Measurements from ENCODE around the gene BTNL3.

GRCh38 chr5:180974612-180975315, 13.9 kb upstream of the BTNL3 start:
- TF ChIP-seq FOXK1 (CRISPR knock-in tag; IDR thresholded peaks at IDR 0.05; ENCODE audit: borderline replicate concordance) = no peak
- TF ChIP-seq MEF2D (tag; conservative IDR thresholded peaks at IDR 0.05; ENCODE audit: low read depth) = no peak
- no peak for TF ChIP-seq ZNF23 (CRISPR knock-in tag; IDR thresholded peaks at IDR 0.05)
- no peak for TF ChIP-seq SMC3 (conservative IDR thresholded peaks at IDR 0.05; ENCODE audit: insufficient read depth, low read depth, low read length)
- no peak for TF ChIP-seq CREM (IDR thresholded peaks at IDR 0.05; ENCODE audit: low read depth)
- no peak for TF ChIP-seq SRSF9 (IDR thresholded peaks at IDR 0.05; ENCODE audit: borderline replicate concordance, low read depth, low read length)
- no peak for TF ChIP-seq EWSR1 (IDR thresholded peaks at IDR 0.05; ENCODE audit: borderline replicate concordance, low read depth, partially characterized antibody)
- TF ChIP-seq ZFP36 (IDR thresholded peaks at IDR 0.05; ENCODE audit: low read depth, low read length, partially characterized antibody) = no peak
- TF ChIP-seq CBX8 (IDR thresholded peaks at IDR 0.05; ENCODE audit: borderline replicate concordance, extremely low read depth, low read depth, low read length, poor library complexity, severe bottlenecking) = no peak
- TF ChIP-seq USF2 (CRISPR knock-in tag; IDR thresholded peaks at IDR 0.05) = no peak
- TF ChIP-seq HMG20A (CRISPR knock-in tag; conservative IDR thresholded peaks at IDR 0.05) = no peak
- no peak for TF ChIP-seq ZNF785 (CRISPR knock-in tag; IDR thresholded peaks at IDR 0.05)
